ENCODE data around the gene DNAH17.

The DNAH17 gene, protein sequence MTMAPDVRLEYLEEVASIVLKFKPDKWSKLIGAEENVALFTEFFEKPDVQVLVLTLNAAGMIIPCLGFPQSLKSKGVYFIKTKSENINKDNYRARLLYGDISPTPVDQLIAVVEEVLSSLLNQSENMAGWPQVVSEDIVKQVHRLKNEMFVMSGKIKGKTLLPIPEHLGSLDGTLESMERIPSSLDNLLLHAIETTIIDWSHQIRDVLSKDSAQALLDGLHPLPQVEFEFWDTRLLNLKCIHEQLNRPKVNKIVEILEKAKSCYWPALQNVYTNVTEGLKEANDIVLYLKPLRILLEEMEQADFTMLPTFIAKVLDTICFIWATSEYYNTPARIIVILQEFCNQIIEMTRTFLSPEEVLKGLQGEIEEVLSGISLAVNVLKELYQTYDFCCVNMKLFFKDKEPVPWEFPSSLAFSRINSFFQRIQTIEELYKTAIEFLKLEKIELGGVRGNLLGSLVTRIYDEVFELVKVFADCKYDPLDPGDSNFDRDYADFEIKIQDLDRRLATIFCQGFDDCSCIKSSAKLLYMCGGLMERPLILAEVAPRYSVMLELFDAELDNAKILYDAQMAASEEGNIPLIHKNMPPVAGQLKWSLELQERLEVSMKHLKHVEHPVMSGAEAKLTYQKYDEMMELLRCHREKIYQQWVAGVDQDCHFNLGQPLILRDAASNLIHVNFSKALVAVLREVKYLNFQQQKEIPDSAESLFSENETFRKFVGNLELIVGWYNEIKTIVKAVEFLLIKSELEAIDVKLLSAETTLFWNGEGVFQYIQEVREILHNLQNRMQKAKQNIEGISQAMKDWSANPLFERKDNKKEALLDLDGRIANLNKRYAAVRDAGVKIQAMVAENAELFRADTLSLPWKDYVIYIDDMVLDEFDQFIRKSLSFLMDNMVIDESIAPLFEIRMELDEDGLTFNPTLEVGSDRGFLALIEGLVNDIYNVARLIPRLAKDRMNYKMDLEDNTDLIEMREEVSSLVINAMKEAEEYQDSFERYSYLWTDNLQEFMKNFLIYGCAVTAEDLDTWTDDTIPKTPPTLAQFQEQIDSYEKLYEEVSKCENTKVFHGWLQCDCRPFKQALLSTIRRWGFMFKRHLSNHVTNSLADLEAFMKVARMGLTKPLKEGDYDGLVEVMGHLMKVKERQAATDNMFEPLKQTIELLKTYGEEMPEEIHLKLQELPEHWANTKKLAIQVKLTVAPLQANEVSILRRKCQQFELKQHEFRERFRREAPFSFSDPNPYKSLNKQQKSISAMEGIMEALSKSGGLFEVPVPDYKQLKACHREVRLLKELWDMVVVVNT (N-terminal part only)

GRCh38 chr17:78577296-78577695, at the start of gene DNAH17:
TSS of gene DNAH17 (minus strand) at chr17:78577396. CDS start at chr17:78575057, 2,339 bp downstream.
- no peak for DNase-seq (ENCODE audit: low read depth, low spot score)

DNA sequence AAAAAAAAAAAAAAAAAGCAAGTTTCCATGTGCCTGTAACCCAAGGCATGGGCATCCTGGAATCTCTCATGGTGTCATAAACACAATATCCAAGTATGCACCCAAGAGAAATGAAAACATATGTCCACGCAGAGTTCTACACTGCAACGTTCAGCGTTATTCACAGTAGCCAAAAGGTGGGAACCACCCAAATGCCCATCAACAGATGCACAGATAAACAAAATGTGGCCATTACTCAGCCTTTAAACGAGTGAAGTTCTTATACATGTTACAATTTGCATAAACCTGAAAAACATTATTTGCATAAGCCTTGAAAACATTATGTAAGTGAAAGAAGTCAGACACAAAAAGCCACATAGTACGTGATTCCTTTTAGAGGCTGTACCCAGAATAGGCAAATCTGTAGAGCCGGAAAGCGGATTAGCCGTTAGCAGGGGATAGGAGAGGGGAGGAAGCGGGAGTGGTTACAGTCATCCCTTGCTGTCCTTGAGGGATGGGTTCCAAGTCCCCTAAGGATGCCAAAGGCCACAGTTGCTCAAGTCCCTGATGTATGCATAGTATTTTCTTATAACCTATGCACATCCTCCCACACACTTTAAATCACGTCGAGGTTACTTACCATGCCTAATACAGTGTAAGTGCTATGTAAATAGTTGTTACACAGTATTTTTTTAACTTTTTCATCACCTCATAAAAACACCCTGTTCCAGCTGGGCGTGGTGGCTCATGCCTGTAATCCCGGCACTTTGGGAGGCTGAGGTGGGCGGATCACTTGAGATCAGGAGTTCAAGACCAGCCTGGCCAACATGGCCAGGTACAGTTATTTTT, 47.3 kb upstream of the DNAH17 start:
- no peak for DNase-seq (ENCODE audit: low read depth, low spot score)

DNA sequence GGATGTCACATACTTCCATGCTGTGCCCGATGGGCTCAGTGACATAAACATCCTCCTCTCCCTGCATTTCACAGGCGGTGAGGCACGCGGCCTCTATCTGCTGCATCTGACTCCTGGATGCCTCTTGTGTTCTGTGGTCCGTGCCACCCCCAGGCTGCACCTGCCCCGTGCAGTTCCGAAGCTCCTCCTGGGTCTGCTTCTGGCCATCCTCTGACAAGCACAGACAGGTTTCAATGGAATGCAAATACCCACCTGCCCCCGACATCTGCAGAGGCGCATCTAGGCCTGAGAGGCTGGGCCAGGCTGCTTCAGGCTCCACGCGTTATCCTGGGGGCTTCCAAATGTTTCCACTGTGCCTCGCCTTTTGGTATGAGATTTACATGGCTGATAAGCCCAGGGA, 46.3 kb upstream of the DNAH17 start:
- no peak for DNase-seq (ENCODE audit: low read depth, low spot score)

- DNase-seq (ENCODE audit: low read depth, low spot score) = no peak
Measured at GRCh38 chr17:78622491-78623265, 45.5 kb upstream of the DNAH17 start.

DNA sequence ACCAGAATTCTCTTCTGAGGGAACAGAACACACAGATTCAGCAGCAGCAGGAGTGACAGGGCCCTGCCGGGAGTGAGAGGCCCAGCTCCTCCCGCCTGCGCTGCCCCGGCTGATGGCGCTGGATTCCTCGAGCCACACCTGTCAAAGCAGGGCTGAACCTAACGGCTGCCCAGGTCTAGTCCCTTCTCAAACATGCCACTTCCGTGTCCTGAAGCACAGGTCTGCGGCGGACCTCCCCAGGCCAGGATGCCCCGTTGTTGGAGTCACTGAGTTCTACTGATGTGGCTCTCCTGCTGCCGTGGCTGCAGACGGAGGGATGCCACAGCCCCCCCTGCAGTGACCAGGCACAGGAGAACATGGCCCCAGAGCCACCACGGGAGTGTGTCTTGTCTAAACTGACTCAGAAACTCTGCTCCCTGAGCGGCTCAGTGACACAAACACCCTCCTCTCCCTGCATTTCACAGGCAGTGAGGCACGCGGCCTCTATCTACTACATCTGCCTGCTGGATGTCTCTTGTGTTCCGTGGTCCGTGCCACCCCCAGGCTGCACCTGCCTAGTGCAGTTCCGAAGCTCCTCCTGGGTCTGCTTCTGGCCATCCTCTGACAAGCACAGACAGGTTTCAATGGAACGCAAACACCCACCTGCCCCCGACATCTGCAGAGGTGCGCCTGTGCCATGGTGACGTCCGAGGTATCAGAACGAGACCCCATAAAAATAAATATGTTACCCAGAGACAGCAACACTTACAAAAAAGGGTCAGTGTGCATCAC, 44.7 kb upstream of the DNAH17 start:
- DNase-seq (ENCODE audit: low read depth, low spot score) = no peak

DNA sequence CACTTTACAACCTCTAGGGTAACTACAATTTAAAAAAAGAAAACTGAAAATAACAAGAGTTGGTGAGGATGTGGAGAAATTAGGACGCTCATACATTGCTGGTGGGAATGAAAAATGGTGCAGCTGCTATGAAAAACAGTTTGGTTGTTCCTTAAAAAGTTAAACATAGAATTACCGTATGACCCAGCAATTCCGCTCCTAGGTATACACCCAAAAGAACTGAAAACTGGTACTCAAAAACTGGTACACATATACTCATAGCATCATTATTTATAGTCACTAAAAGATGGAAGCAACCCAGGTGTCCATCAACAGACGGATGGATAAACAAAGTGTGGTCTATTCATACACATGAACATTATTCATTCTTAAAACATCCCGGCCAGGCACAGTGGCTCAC, 42.9 kb upstream of the DNAH17 start:
- no peak for DNase-seq (ENCODE audit: low read depth, low spot score)

- no peak for DNase-seq (ENCODE audit: low read depth, low spot score)
Measured at GRCh38 chr17:78619334-78619733, 42.1 kb upstream of the DNAH17 start.

GRCh38 chr17:78618264-78619066, 41.3 kb upstream of the DNAH17 start:
- DNase-seq (ENCODE audit: low read depth, low spot score) = no peak

- peak; percentile 28 for DNase-seq (ENCODE audit: low read depth, low spot score)
Measured at GRCh38 chr17:78617511-78618061, 40.4 kb upstream of the DNAH17 start.

- DNase-seq (ENCODE audit: low read depth, low spot score) = no peak
Measured at GRCh38 chr17:78616946-78617345, 39.8 kb upstream of the DNAH17 start.

DNA sequence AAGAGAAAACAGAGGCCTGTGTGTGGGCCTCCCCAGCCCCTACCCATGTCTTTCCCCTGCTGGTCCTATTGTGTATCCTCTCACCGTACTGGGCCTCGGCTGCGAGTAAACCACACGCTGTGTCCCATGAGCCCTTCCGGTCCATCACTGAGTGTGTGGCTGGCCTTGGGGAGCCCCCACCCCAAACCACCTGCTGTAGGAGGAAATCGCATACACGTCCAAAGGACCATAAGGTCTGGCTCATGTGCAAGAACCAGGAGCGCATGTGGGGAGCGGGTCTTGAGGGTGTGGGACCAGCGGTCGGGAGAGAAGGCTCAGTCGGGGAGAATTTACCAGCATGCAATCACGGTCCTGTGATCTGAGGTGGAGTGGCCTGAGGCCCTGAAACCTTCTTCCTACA, 38.4 kb upstream of the DNAH17 start:
- no peak for DNase-seq (ENCODE audit: low read depth, low spot score)

GRCh38 chr17:78613416-78613815, 36.2 kb upstream of the DNAH17 start:
- DNase-seq (ENCODE audit: low read depth, low spot score) = no peak

DNA sequence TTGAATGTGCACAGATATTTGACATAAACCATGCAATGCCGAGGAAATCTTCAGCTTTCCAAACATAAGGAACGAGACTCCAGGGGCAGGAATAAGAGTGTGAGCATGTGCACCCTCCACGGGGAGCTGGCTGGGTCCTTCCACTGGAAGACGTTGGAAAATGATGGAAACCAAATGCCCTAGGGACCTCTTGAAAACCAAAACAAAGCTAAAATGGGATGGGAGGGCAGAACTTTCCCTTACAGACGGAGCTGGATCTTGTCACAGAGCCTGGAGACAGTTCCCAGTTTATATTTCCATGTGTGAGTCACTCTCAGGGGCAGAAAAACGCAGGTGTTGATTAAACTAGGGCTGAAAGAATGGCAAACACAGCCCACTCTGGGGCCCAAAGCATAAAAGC, 34.4 kb upstream of the DNAH17 start:
- DNase-seq (ENCODE audit: low read depth, low spot score) = no peak

DNA sequence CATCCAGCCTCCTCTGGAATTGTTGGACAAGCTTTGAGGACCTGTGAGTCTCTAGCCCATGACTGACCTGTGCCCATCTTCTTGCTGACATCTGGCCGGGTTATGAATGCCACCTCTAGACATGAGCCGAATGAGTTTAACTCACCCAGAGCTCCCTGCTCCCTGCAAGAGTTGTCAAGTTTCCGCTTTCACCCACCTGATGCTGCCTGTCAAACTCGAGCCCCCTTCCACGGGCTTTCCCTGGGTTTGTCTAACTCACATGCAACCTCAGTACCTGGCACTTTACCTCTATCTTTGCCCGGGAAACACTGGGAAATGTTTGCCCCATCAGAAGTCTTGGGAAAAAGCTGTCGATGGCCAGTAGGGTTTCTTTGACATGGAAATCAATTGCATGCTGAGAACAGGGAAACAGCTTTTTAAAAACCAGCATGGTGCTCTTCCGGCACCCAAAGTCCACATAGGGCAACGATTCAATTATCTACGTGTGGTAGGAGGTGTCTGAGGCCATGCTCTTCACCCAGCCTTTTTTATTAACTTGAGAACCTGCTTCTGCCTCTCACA, 33.8 kb upstream of the DNAH17 start:
- DNase-seq (ENCODE audit: low read depth, low spot score) = no peak

- no peak for DNase-seq (ENCODE audit: low read depth, low spot score)
Measured at GRCh38 chr17:78609191-78609641, 32.0 kb upstream of the DNAH17 start.

GRCh38 chr17:78608804-78609186, 31.6 kb upstream of the DNAH17 start:
- DNase-seq (ENCODE audit: low read depth, low spot score) = no peak

DNA sequence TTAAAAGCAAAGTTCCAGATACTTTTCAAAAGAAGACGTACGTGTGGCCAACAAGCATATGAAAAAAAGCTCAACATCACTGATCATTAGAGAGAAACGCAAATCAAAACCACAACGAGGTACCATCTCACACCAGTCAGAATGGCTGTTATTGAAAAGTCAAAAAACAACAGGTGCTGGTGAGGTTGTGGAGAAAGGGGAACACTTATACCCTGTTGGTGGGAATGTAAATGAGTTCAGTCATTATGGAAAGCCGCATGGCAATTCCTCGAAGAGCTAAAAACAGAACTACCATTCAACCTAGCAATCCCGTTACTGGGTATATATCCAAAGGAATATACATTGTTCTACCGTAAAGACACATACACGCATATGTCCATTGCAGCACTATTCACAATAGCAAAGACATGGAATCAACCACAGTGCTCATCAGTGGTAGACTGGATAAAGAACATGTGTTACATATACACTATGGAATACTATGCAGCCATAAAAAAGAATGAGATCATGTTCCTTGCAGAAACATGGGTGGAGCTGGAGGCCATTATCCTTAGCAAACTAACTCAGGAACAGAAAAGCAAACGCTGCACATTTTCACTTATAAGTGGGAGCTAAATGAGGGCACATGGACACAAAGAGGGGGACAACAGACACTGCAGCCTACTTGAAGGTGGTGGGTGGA, 31.1 kb upstream of the DNAH17 start:
- DNase-seq (ENCODE audit: low read depth, low spot score) = no peak

Data from astrocyte of the hippocampus (primary cell).